Keratinocyte (primary cell): Measurements from ENCODE around the gene KRT35. TPM values are rescaled to one million over a fixed set of nuclear protein-coding genes. Genes with fewer than 3 reads are reported as not detected.

ENCODE experiments used
- DNase-seq: peaks from one replicate; pipeline ENCODE4 v3.0.0-alpha.2; 2011; ENCODE audit warnings: low read depth, missing footprints, low spot score
- FAIRE-seq: peaks from 2 replicates; lab custom pipeline; 2011; peaks lifted over from hg19 to GRCh38; lab: Jason Lieb, UNC
- H2AFZ ChIP-seq: 2 replicates; pipeline ENCODE4 v1.6.0; 2012; ENCODE audit warnings: low read length, control low read depth, inconsistent platforms; ENCODE audit not compliant: control insufficient read depth
- H3K27ac ChIP-seq: 2 replicates; pipeline ENCODE4 v1.5.1; 2011; ENCODE audit warnings: low read length; ENCODE audit not compliant: control insufficient read depth, insufficient read depth
- H3K27me3 ChIP-seq: 3 replicates; pipeline ENCODE4 v1.6.0; 2011; ENCODE audit warnings: low read length; ENCODE audit not compliant: control insufficient read depth, insufficient read depth; ENCODE audit errors: extremely low read depth
- H3K36me3 ChIP-seq, 2 experiments: 2 replicates in 1 of 2; 3 replicates in 1 of 2; pipeline ENCODE4 v1.5.1; 2011; ENCODE audit warnings: low read length in 2 of 2, mild to moderate bottlenecking in 1 of 2; ENCODE audit not compliant: control insufficient read depth in 2 of 2, insufficient read depth in 2 of 2; ENCODE audit errors: extremely low read depth in 1 of 2
- H3K4me1 ChIP-seq: 3 replicates; pipeline ENCODE4 v1.5.1; 2011; ENCODE audit warnings: low read length; ENCODE audit not compliant: control insufficient read depth, insufficient read depth; ENCODE audit errors: extremely low read depth
- H3K4me2 ChIP-seq: 3 replicates; pipeline ENCODE4 v1.6.0; 2011; ENCODE audit warnings: low read depth, low read length; ENCODE audit not compliant: control insufficient read depth, insufficient read depth; ENCODE audit errors: extremely low read depth
- H3K4me3 ChIP-seq, 3 experiments: fragments of 200-600 bp in 1 of 3; sonication (generic) in 1 of 3; 2 replicates in 2 of 3; 3 replicates in 1 of 3; pipeline ENCODE4 v1.5.1; 2011 to 2016; ENCODE audit warnings: low read length in 3 of 3, mild to moderate bottlenecking in 3 of 3, control low read depth in 2 of 3, inconsistent platforms in 1 of 3, low read depth in 1 of 3, mixed read lengths in 1 of 3, mixed run types in 1 of 3, moderate library complexity in 1 of 3; ENCODE audit not compliant: control insufficient read depth in 2 of 3, insufficient read depth in 2 of 3; ENCODE audit errors: extremely low read depth in 1 of 3
- H3K79me2 ChIP-seq: 2 replicates; pipeline ENCODE4 v1.6.0; 2012; ENCODE audit warnings: low read length; ENCODE audit not compliant: control insufficient read depth, insufficient read depth
- H3K9ac ChIP-seq: 3 replicates; pipeline ENCODE4 v1.6.0; 2011; ENCODE audit warnings: low read length; ENCODE audit not compliant: control insufficient read depth, insufficient read depth; ENCODE audit errors: extremely low read depth
- H3K9me1 ChIP-seq: 3 replicates; pipeline ENCODE4 v1.6.0; 2011; ENCODE audit warnings: low read length; ENCODE audit not compliant: control insufficient read depth, insufficient read depth; ENCODE audit errors: extremely low read depth
- H3K9me3 ChIP-seq: 2 replicates; pipeline ENCODE4 v1.5.1; 2012; ENCODE audit warnings: low read depth, low read length; ENCODE audit not compliant: control insufficient read depth
- H4K20me1 ChIP-seq: 3 replicates; pipeline ENCODE4 v1.6.0; 2011; ENCODE audit warnings: low read length; ENCODE audit not compliant: control insufficient read depth, insufficient read depth; ENCODE audit errors: extremely low read depth
- EZH2 ChIP-seq: IDR thresholded peaks from one replicate; pipeline ENCODE4 v1.6.1; 2012; ENCODE audit warnings: inconsistent platforms, mild to moderate bottlenecking, low read length, moderate library complexity
- dilution Hi-C: fragments of 300-500 bp; cut with MboI; formaldehyde crosslinking; loops from one replicate; pipeline ENCODE4 v1.7.0; 2020; ENCODE audit warnings: low sequenced_read_pairs; ENCODE audit not compliant: extremely low pct_ligation_motif_present
- polyA plus RNA-seq, 5 experiments: library from polyadenylated mRNA; depleted of rRNA in 3 of 5; stranded (reverse) in 3 of 5; stranded (forward) in 1 of 5; unstranded in 1 of 5; fragments of >200 nt; gene quantifications; 1 replicate in 1 of 5; 2 replicates in 3 of 5; 3 replicates in 1 of 5; pipeline versions ENCODE4 v1.2.1 to v1.2.3, GENCODE V29; 2011 to 2012; ENCODE audit warnings: missing spikeins in 2 of 5, low read depth in 1 of 5, low replicate concordance in 1 of 5
- TF ChIP-seq, protein P1 (sequence below), 3 experiments: IDR thresholded peaks in 1 of 3; conservative IDR thresholded peaks in 1 of 3; optimal IDR thresholded peaks in 1 of 3; 2 replicates in 2 of 3; 3 replicates in 1 of 3; pipeline versions ENCODE3 to v1.5.1; 2011; ENCODE audit warnings: low read length in 3 of 3, mild to moderate bottlenecking in 3 of 3, moderate library complexity in 2 of 3, control low read depth in 1 of 3, inconsistent platforms in 1 of 3; ENCODE audit not compliant: insufficient read depth in 2 of 3; ENCODE audit errors: extremely low read depth in 1 of 3

Gene KRT35
- polyA plus RNA-seq, 1 donor (not counting 4 experiments of a cell fraction or from before 2014, with no cell fraction given), result not detected

DNA sequence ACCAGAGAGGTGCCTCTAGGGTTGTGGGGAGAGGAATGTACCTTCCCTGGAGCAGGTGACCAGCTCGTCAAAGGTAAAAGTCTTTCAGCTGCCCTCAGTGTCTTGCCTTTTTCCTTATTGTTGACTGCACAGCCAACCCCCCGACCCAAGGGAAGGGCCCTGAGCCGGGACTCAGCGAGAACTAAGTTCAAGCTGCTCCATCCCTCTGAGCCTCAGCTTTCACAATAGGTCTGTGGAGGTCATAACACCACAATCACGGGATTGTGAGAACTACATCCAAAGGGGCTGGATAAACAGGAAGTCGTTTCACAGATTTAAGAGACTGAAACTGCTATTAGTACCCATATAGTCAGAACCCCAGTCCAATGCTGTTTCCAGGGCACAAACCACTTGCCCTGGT lies 11.4 kb upstream of the KRT35 start:
- Histone ChIP-seq H3K4me1 (peaks cover 15% of the 10 kb centered on the region), H2AFZ (no peak overlapping the region), H3K27ac (no peak overlapping the region), H3K9me1 (no peaks in the 10 kb centered on the region), H3K27me3 (no peaks in the 10 kb centered on the region), H3K79me2 (no peaks in the 10 kb centered on the region), H4K20me1 (no peaks in the 10 kb centered on the region), H3K36me3 (no peaks in the 10 kb centered on the region), H3K4me3 (no peak overlapping the region), H3K9ac (no peak overlapping the region), H3K9me3 (no peaks in the 10 kb centered on the region), H3K4me2 (no peak overlapping the region)
- no peak for FAIRE-seq
- no peak for DNase-seq
- dilution Hi-C loops, result no loop called here
- TF ChIP-seq EZH2, result no peak
- TF ChIP-seq, protein P1, sequence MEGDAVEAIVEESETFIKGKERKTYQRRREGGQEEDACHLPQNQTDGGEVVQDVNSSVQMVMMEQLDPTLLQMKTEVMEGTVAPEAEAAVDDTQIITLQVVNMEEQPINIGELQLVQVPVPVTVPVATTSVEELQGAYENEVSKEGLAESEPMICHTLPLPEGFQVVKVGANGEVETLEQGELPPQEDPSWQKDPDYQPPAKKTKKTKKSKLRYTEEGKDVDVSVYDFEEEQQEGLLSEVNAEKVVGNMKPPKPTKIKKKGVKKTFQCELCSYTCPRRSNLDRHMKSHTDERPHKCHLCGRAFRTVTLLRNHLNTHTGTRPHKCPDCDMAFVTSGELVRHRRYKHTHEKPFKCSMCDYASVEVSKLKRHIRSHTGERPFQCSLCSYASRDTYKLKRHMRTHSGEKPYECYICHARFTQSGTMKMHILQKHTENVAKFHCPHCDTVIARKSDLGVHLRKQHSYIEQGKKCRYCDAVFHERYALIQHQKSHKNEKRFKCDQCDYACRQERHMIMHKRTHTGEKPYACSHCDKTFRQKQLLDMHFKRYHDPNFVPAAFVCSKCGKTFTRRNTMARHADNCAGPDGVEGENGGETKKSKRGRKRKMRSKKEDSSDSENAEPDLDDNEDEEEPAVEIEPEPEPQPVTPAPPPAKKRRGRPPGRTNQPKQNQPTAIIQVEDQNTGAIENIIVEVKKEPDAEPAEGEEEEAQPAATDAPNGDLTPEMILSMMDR (optimal IDR thresholded peaks at IDR 0.05 in 1 of 3, IDR thresholded peaks at IDR 0.05 in 1 of 3, conservative IDR thresholded peaks at IDR 0.05 in 1 of 3; ENCODE audit: extremely low read depth in 1 of 3, insufficient read depth in 2 of 3, low read length in 3 of 3), result no peak

DNA sequence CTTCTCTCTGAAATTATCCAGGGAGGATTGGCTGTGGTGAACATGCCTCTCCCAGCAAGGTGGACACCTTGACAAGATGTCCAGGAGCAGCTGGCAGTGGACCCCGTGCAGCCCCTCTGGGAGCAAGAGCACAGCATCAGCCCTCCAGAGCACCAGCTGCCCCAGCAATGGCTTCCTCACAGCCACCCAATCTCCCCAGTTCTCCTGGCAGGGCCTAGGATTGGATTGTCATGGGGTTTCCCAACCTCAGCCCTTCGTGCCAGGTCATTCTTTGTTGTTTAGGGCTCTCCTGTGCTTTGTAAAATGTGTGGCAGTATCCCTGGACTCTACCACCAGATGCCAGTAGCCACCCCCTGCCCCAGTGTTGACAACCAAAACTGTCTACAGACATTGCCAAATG lies 10.5 kb upstream of the KRT35 start:
- no peak for DNase-seq
- peaks cover 9% of the 10 kb centered on the region for H3K4me1 ChIP-seq
- H3K36me3 ChIP-seq, result no peaks in the 10 kb centered on the region
- no peaks in the 10 kb centered on the region for H3K9me3 ChIP-seq
- no peak overlapping the region for H3K4me3 ChIP-seq
- dilution Hi-C loops, result no loop called here
- no peaks in the 10 kb centered on the region for H4K20me1 ChIP-seq
- no peak overlapping the region for H3K9ac ChIP-seq
- no peaks in the 10 kb centered on the region for H3K27me3 ChIP-seq
- FAIRE-seq, result no peak
- H2AFZ ChIP-seq, result no peak overlapping the region
- no peak overlapping the region for H3K4me2 ChIP-seq
- TF ChIP-seq, protein P1 (optimal IDR thresholded peaks at IDR 0.05 in 1 of 3, IDR thresholded peaks at IDR 0.05 in 1 of 3, conservative IDR thresholded peaks at IDR 0.05 in 1 of 3; ENCODE audit: extremely low read depth in 1 of 3, insufficient read depth in 2 of 3, low read length in 3 of 3), result no peak
- no peak for TF ChIP-seq EZH2
- H3K27ac ChIP-seq, result no peak overlapping the region
- H3K79me2 ChIP-seq, result no peaks in the 10 kb centered on the region
- no peaks in the 10 kb centered on the region for H3K9me1 ChIP-seq
